Activated CD4-positive, alpha-beta T cell treated with anti-CD3 and anti-CD28 coated beads, Interleukin-2, amount 50 U/mL, for 48 hours (primary cell): ENCODE results near the gene KIAA0825.
"Not testable (repeated sequence)": the region's sequence is repeated elsewhere in the genome, so short reads cannot be mapped to it uniquely, and the experiment has no call there.

Source experiments
- DNase-seq, 2 experiments: peaks; one replicate each; pipeline ENCODE4 v3.0.0-alpha.2; 2020

KIAA0825 gene

GRCh38 chr5:94362857-94363256, 255.5 kb downstream of the KIAA0825 start:
- no peak for DNase-seq

- DNase-seq = no peak
Observed at GRCh38 chr5:94361832-94362796, 256.3 kb downstream of the KIAA0825 start.

- DNase-seq = no peak
Observed at GRCh38 chr5:94361161-94361560, 257.2 kb downstream of the KIAA0825 start.

DNA sequence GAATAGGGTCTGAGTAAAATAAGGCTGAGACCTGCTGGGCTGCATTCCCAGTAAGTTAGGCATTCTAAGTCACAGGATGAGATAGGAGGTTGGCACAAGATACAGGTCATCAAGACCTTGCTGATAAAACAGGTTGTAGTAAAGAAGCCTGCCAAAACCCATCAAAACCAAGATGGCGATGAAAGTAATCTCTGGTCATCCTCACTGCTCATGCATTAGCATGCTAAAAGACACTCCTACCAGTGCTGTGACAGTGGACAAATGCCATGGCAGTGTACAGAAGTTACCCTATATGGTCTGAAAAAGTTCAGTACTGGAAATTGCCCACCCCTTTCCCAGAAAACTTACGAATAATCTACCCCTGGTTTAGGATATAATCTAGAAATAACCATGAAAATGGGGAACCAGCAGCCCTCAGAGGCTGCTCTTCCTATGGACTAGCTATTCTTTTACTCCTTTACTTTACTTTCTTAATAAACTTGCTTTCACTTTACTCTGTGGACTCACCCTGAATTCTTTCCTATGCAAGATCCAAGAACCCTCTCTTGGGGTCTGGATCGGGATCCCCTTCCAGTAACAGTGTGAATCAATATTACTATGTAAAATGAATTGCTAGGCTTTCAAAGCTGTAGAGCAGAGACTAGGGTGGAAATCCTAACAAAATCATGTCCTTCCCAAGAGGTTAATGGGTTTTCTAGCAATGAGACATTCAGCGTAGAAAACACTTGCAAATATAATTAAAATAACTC, 257.8 kb downstream of the KIAA0825 start:
- DNase-seq = no peak

DNA sequence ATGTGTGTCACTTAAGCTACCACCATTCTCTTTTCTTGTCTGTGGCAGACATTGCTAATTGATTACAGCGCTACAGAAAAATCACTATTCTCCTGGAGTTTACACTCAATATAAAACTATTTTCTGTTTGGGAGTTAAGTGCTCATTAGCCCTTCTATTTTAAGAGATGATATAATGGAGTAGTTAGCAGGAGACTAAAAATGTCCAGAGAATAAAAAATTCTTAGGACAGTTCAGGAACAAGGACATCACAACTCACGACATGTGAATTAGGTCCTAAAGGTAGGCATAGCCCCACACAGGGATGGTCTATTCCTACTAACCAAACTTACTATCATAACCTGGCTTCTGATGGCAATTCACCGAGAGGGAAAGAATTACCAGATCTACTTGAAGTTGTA, 258.5 kb downstream of the KIAA0825 start:
- DNase-seq = no peak

- no peak for DNase-seq
Observed at GRCh38 chr5:94355811-94356210, 262.6 kb downstream of the KIAA0825 start.

DNA sequence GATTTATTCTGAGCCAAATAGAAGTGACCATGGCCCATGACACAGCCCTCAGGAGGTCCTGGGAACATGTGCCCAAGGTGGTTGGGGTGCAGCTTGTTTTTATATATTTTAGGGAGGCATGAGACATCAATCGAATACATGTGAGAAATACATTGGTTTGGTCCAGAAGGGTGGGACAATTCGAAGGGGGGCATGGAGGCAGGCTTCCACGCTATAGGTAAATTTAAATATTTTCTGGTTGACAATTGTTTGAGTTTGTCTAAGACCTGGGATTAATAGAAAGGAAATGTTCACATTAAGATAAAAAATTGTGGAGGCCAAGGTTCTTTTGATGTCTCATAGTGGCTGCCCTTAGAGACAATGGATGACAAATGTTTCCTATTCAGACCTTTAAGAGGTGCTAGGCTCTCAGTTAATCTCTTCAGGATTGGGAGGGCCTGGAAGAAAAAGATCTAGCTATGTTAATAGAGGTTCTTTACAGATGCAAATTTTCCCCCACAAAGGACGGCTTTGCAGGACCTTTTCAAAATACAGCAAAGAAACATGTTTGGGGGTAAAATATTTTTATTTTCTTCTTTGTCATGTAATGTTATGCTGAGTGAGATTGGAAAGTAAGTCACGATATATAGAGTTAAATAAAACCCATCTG, 263.4 kb downstream of the KIAA0825 start:
- DNase-seq = not testable (repeated sequence)

DNA sequence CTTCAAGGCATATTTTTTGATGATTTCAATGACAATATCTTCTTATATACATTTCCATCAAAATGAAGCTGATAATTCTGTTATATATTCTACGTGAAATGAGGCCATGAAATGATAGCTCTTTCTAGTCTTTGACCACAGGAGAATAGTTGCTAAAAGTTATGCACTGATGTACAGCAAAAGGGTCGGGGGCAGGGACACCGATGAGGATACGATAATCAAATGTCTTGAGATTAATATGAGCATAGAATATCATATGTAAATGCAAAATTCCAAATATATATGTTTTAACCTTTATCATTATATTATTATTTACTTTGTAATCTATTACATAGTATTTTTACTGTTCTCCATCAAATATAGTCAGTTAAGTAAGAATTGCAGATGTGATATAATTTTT, 264.8 kb downstream of the KIAA0825 start:
- DNase-seq = no peak

DNA sequence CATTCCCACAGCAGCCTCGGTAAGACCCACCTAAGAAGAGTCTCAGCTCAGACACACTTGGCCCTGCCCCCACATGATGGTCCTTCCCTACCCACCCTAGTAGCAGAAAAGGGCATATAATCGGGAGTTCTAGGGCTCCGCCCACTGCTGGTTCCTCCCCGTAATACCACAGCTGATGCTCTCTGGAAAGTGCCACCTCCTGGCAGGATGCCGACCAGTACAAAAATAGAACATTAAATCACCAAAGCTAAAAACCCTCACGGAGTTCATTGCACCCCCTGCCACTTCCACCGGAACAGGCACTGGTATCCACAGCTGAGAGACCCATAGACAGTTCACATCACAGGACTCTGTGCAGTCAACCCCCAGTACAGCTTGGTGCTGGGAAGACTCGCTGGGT, 271.3 kb downstream of the KIAA0825 start:
- DNase-seq = no peak

GRCh38 chr5:94345257-94345656, 273.1 kb downstream of the KIAA0825 start:
- DNase-seq = no peak

DNA sequence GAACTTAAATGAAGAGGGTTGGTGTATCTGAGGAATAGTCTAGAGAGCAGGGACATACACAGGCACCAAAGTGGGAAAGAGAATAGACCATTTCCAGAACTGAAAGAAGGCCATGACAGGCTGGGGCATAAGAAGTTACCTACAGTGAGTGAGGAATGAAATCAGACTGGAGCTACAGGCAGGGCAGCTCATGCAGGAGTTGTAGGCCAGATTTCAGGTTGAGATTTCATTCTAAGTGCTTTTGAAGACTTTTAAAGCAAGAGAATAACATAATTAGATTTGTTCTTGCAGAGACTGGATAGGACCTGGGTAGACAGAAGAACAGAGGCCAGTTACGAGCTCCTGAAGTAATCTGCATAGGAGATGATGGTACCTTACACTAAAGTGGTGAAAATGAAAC, 280.8 kb downstream of the KIAA0825 start:
- no peak for DNase-seq

- DNase-seq = no peak
Observed at GRCh38 chr5:94335936-94336335, 282.5 kb downstream of the KIAA0825 start.

GRCh38 chr5:94329115-94329514, 289.3 kb downstream of the KIAA0825 start:
- DNase-seq = no peak

GRCh38 chr5:94326586-94326985, 291.8 kb downstream of the KIAA0825 start:
- DNase-seq = no peak

GRCh38 chr5:94316916-94317838, 301.2 kb downstream of the KIAA0825 start:
- DNase-seq = no peak

DNA sequence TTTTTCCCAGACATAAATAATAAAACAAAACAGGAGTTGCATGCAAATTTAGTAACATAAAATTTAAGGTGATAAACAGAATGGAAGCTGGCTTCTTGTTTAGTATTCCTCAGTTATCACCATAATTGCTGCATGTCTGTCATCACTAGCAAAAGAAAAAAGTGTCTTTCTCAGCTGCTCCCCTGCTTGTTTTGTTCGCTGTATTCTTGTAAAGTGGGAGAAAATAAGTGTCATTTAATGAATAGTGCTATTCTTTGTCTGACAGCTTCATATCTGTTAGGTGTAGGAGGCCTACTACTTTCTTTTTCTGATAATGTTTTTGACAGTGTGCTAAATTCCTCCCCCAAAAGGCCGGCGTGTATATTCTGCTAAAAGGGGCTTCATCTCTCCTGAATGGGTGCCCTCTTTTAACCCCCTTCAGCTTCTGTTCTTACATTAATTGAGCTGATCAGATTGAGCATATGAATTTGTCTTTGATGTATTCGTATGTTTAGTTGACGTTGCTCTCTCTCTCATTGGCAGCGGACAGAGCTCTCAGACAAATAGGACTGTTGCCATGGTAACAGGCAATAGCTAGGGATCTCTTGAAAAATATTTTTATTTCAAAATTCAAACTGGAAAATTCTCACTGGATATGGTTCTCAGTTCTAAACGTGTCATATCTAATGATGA, 303.8 kb downstream of the KIAA0825 start:
- DNase-seq = no peak

DNA sequence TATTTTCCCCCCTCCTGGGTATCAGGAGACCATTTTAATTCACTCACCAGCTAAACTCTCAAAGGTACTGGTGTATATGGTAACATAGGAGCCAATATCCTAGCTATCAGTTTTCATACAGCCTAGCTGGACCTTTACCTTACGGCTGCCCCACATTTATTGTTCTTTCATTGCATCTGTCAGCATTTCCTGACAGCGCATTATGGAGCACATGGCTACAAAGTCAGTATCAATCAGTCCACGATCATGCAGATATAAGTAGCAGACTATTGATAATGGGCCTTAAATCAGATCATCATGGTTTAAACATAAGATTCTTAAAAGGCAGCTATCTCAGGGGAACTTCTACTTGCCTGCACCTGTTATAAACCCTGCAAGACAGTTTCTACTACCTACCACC, 304.7 kb downstream of the KIAA0825 start:
- DNase-seq = no peak

GRCh38 chr5:94313188-94313587, 305.2 kb downstream of the KIAA0825 start:
- DNase-seq = no peak

DNA sequence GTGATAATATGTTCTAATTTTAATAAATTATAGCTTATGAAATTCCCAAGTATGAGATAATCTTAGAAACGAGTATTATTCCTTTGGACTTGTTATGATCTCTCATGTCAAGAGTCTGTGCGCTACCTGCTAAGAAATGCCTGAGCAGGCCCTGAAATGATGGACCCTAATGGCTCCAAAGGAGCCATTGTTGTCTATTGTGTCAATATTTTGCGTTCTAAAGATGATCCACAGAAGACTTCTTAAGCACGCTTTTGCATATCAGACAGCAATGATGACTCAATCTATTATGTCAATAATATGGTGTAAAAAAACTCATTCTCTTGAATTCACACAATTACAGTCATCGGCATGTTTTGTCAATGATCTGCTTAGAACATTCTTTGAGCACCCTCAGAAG, 306.1 kb downstream of the KIAA0825 start:
- DNase-seq = no peak

- DNase-seq = no peak
Observed at GRCh38 chr5:94310833-94311232, 307.6 kb downstream of the KIAA0825 start.

GRCh38 chr5:94309141-94309540, 309.3 kb downstream of the KIAA0825 start:
- no peak for DNase-seq

DNA sequence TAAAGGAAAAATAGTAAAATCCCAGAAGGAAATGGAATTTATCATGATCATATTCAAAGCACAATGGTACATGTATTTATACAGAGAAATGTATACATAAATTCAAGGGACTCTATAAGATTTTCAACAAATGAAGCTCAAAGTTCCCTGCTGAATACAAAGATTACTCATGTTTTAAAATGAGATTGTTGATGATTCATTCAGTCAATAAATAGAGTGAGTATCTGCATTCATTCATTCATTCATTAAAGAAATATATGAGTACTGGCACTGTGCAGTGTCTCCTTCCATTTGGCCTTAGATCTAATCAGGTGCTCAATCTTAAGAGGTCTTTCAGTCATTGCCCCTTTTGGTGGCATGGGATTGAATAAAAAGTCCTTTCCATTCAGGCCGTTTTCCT, 310.0 kb downstream of the KIAA0825 start:
- DNase-seq = no peak
